ENCODE data around the gene RAB7A. TPM values are rescaled to one million over a fixed set of nuclear protein-coding genes. Genes with fewer than 3 reads are reported as not detected.

RAB7A gene
- total and polyA plus RNA-seq, 2 of the 8 experiments (the other 6 are each of a cell fraction or from before 2014, with no cell fraction given) = 179 to 195 TPM

GRCh38 chr3:128823631-128824030, 97.6 kb downstream of the RAB7A start:
- H3K23me2 ChIP-seq (ENCODE audit: low read depth, low read length) = no peaks in the 10 kb centered on the region
- H3K79me1 ChIP-seq (ENCODE audit: low read depth, low read length) = no peaks in the 10 kb centered on the region
- no peaks in the 10 kb centered on the region; a peak in 1 of 4 replicates for H3K79me2 ChIP-seq (ENCODE audit: control insufficient read depth in 1 of 2, insufficient read depth in 2 of 2, low read length in 2 of 2)
- H2BK15ac ChIP-seq (ENCODE audit: low read length) = no peak overlapping the region
- no peak overlapping the region for H3K23ac ChIP-seq (ENCODE audit: insufficient read length)
- H4K20me1 ChIP-seq (replicated peaks in 1 of 2; ENCODE audit: control insufficient read depth in 1 of 2, insufficient read depth in 2 of 2, low read length in 2 of 2) = peaks cover 0 to 2% of the 10 kb centered on the region in 2 experiments
- H3K14ac ChIP-seq (ENCODE audit: insufficient read length) = no peak overlapping the region
- DNase-seq (ENCODE audit: low read depth in 1 of 2, low spot score in 2 of 2) (no peak), FAIRE-seq (no peak)
- H3K27me3 ChIP-seq (replicated peaks in 1 of 4; ENCODE audit: control insufficient read depth in 3 of 4, extremely low read depth in 1 of 4, insufficient read depth in 3 of 4, low read length in 3 of 4) = no peaks in the 10 kb centered on the region
- no peak overlapping the region for H4K91ac ChIP-seq (replicated peaks; ENCODE audit: insufficient read length, low read length)
- H2AFZ ChIP-seq (ENCODE audit: low read length) = no peak overlapping the region
- H2BK120ac ChIP-seq (replicated peaks; ENCODE audit: low read depth, low read length) = no peak overlapping the region
- H2AK5ac ChIP-seq (ENCODE audit: low read depth, low read length) = no peak overlapping the region
- H3K56ac ChIP-seq (replicated peaks; ENCODE audit: insufficient read length, low read depth, low read length) = no peak overlapping the region
- no peak overlapping the region for H3K18ac ChIP-seq (ENCODE audit: extremely low read depth, low read length)
- ChIA-PET POLR2A (ENCODE audit: partially characterized antibody) (interaction anchor here (1.2 to 1.6 kb wide), 4 partner anchors 9 to 206 kb away, joined by 3 to 4 read pairs (median 4); partner anchors contain the start of gene ACAD9), CTCF (ENCODE audit: partially characterized antibody) (interaction anchor here (0.8 to 1.4 kb wide), 5 partner anchors 12 to 41 kb away, joined by 3 to 4 read pairs (median 3); no protein-coding TSS in a partner anchor)
- H3K4ac ChIP-seq (replicated peaks; ENCODE audit: insufficient read length, low read depth, low read length) = no peak overlapping the region
- H3K4me3 ChIP-seq (ENCODE audit: extremely low read depth in 1 of 4, insufficient read depth in 2 of 4, low read depth in 3 of 4, low read length in 4 of 4) = no peak overlapping the region
- no peak overlapping the region for H2BK12ac ChIP-seq (ENCODE audit: low read depth, low read length)
- no peak overlapping the region for H2BK5ac ChIP-seq (ENCODE audit: low read depth, low read length)
- peaks cover 0 to 6% (median 1%) of the 10 kb centered on the region in 4 experiments; a peak in 3 of 8 replicates for H3K36me3 ChIP-seq (ENCODE audit: control insufficient read depth in 2 of 4, insufficient read depth in 4 of 4, low read length in 3 of 4)
- no peak overlapping the region for H3K27ac ChIP-seq (ENCODE audit: low read depth, low read length)
- WGBS, 2 experiments (ENCODE audit: extremely low coverage in 1 of 2, insufficient coverage in 1 of 2, insufficient read length in 1 of 2, insufficient replicate concordance in 2 of 2, low coverage in 1 of 2, low lambda C conversion rate in 2 of 2, missing lambda C conversion rate in 1 of 2) = 89% methylated on average over 3 of the region's 3 CpGs; no CpG with 5 or more reads in 1 of the 2 experiments
- no peak overlapping the region for H4K8ac ChIP-seq (ENCODE audit: extremely low read depth, insufficient read depth, low read length)
- H2BK20ac ChIP-seq (ENCODE audit: low read length) = no peak overlapping the region
- no peak overlapping the region for H4K5ac ChIP-seq (ENCODE audit: insufficient read length, low read depth, low read length)
- H3K9me3 ChIP-seq (ENCODE audit: insufficient read depth in 2 of 2, low read depth in 1 of 2, low read length in 1 of 2) = no peaks in the 10 kb centered on the region
- no peaks in the 10 kb centered on the region for H3K4me1 ChIP-seq (replicated peaks in 1 of 4; ENCODE audit: control insufficient read depth in 3 of 4, insufficient read depth in 4 of 4, low read length in 3 of 4)
- H3K9ac ChIP-seq (replicated peaks in 1 of 4; ENCODE audit: extremely low read depth in 1 of 4, low read depth in 3 of 4, low read length in 3 of 4) = no peak overlapping the region
- no peak overlapping the region for H3K4me2 ChIP-seq (ENCODE audit: insufficient read depth in 1 of 2, low read depth in 2 of 2, low read length in 2 of 2)
- TF ChIP-seq E2F6 (IDR thresholded peaks at IDR 0.05) = no peak

Data from H1 (cell line).